ENCODE data around the gene KRTAP19-3. TPM values are rescaled to one million over a fixed set of nuclear protein-coding genes. Genes with fewer than 3 reads are reported as not detected.
"Not testable (repeated sequence)": the region's sequence is repeated elsewhere in the genome, so short reads cannot be mapped to it uniquely, and the experiment has no call there.

The KRTAP19-3 gene
- total RNA-seq, 1 experiment from 2014 or later: not detected

- ATAC-seq; H3K9me3 ChIP-seq (ENCODE audit: low read length); H3F3A ChIP-seq (ENCODE audit: low read length, unreplicated experiment); H3K27me3 ChIP-seq (ENCODE audit: low read length); H4K20me1 ChIP-seq (ENCODE audit: low read length); H3K9me2 ChIP-seq (replicated peaks; ENCODE audit: low read length); H3K79me2 ChIP-seq (ENCODE audit: low read length); H3K4me3 ChIP-seq (ENCODE audit: low read length); BruUV-seq (replicated peaks); H3K4me2 ChIP-seq (ENCODE audit: low read length); H3K36me3 ChIP-seq (ENCODE audit: low read depth, low read length); H3K9ac ChIP-seq (ENCODE audit: low read length); CTCF ChIA-PET; H3K27ac ChIP-seq (ENCODE audit: low read length); H2AFZ ChIP-seq (ENCODE audit: low read length); H3K4me1 ChIP-seq (ENCODE audit: insufficient read depth, low read length): not testable (repeated sequence)
- peak; percentile 68 for DNase-seq
- POLR2A ChIA-PET (ENCODE audit: unreplicated experiment): interaction anchor here (0.6 kb wide), 1 partner anchor 183 kb away, joined by 4 read pairs; no protein-coding TSS in a partner anchor
- peak; percentile 82 for TF ChIP-seq CTCF (conservative IDR thresholded peaks at IDR 0.05; ENCODE audit: low read depth, low read length)
- intact Hi-C loops (cut with micrococcal nuclease): loop anchor here (1.0 to 10.0 kb wide), 3 partner anchors 161 to 228 kb away; partner anchors contain the start of gene KRTAP23-1
Observed at GRCh38 chr21:30505621-30506205, 13.9 kb upstream of the KRTAP19-3 start.

GRCh38 chr21:30502041-30502440, 10.2 kb upstream of the KRTAP19-3 start, which contains the start of gene KRTAP19-5:
Gene KRTAP19-5, minus strand, starts transcription at chr21:30502141. Its CDS starts 51 bp downstream, at chr21:30502090.
- CTCF ChIA-PET: no interaction called here
- no peak within 1 kb of the TSS for H3K4me3 ChIP-seq (ENCODE audit: low read length)
- ATAC-seq: no peak

More at GRCh38 chr21:30502041-30502440, 10.2 kb upstream of the KRTAP19-3 start, which contains the start of gene KRTAP19-5:
- Histone ChIP-seq H3K27me3 (ENCODE audit: low read length) (no peaks in the 10 kb centered on the region; the same call in 1 of the 2 replicates), H3F3A (ENCODE audit: low read length, unreplicated experiment) (no peaks in the 10 kb centered on the region), H3K9me2 (replicated peaks; ENCODE audit: low read length) (no peaks in the 10 kb centered on the region), H3K79me2 (ENCODE audit: low read length) (no peaks in the 10 kb centered on the region), H3K9me3 (ENCODE audit: low read length) (no peaks in the 10 kb centered on the region), H3K4me2 (ENCODE audit: low read length) (no peak within 1 kb of the TSS), H2AFZ (ENCODE audit: low read length) (no peak within 1 kb of the TSS), H3K9ac (ENCODE audit: low read length) (no peak within 1 kb of the TSS), H3K4me1 (ENCODE audit: insufficient read depth, low read length) (no peaks in the 10 kb centered on the region), H3K27ac (ENCODE audit: low read length) (no peak within 1 kb of the TSS), H3K36me3 (ENCODE audit: low read depth, low read length) (no peaks in the 10 kb centered on the region), H4K20me1 (ENCODE audit: low read length) (no peaks in the 10 kb centered on the region)
- POLR2A ChIA-PET (ENCODE audit: unreplicated experiment): no interaction called here
- intact Hi-C loops (cut with micrococcal nuclease): loop anchor here (10.0 kb wide), 1 partner anchor 157 kb away; the partner anchor contains the start of gene KRTAP23-1
- DNase-seq: no peak
- BruUV-seq (replicated peaks): no TSS peak
- TF ChIP-seq CTCF (conservative IDR thresholded peaks at IDR 0.05; ENCODE audit: low read depth, low read length) (no peak), EZH2 (IDR thresholded peaks at IDR 0.05; ENCODE audit: low read length, unreplicated experiment) (no peak), EZH2phosphoT487 (IDR thresholded peaks at IDR 0.05; ENCODE audit: borderline replicate concordance, low read length) (no peak)
